Duodenal mucosa (tissue), 2 donors: ENCODE measurements around the gene SMYD3.

Experiments used
- H3K27ac ChIP-seq: one replicate; pipeline ENCODE4 v1.7.0; 2013; ENCODE audit warnings: low read depth, low read length
- H3K27me3 ChIP-seq, 2 donors: one replicate each; pipeline ENCODE4 v1.7.0; 2013; ENCODE audit warnings: low read length in 2 of 2, control low read depth in 1 of 2; ENCODE audit not compliant: insufficient read depth in 2 of 2, control insufficient read depth in 1 of 2
- H3K36me3 ChIP-seq, 2 donors: one replicate each; pipeline ENCODE4 v1.7.0; 2013; ENCODE audit warnings: low read length in 2 of 2, control low read depth in 1 of 2; ENCODE audit not compliant: insufficient read depth in 2 of 2, control insufficient read depth in 1 of 2
- H3K4me1 ChIP-seq, 2 donors: one replicate each; pipeline ENCODE4 v1.7.0; 2013; ENCODE audit warnings: low read length in 2 of 2, control low read depth in 1 of 2; ENCODE audit not compliant: insufficient read depth in 2 of 2, control insufficient read depth in 1 of 2
- H3K4me3 ChIP-seq, 2 donors: one replicate each; pipeline ENCODE4 v1.7.0; 2013; ENCODE audit warnings: low read length in 2 of 2, low read depth in 1 of 2
- H3K9ac ChIP-seq, 2 donors: one replicate each; pipeline ENCODE4 v1.7.0; 2013; ENCODE audit warnings: low read length in 2 of 2, low read depth in 1 of 2
- H3K9me3 ChIP-seq, 2 donors: one replicate each; pipeline ENCODE4 v1.7.0; 2013; ENCODE audit warnings: low read length in 2 of 2, control low read depth in 1 of 2; ENCODE audit not compliant: control insufficient read depth in 1 of 2

The SMYD3 gene

GRCh38 chr1:245860657-245861544 is 646.2 kb downstream of the SMYD3 start:
- Histone ChIP-seq H3K9ac (no peak overlapping the region), H3K4me3 (no peak overlapping the region), H3K27ac (no peak overlapping the region), H3K9me3 (no peaks in the 10 kb centered on the region), H3K27me3 (no peaks in the 10 kb centered on the region), H3K36me3 (no peaks in the 10 kb centered on the region), H3K4me1 (no peaks in the 10 kb centered on the region)

GRCh38 chr1:245859493-245860114 is 647.5 kb downstream of the SMYD3 start:
- no peak overlapping the region for H3K27ac ChIP-seq
- H3K4me3 ChIP-seq = no peak overlapping the region
- no peaks in the 10 kb centered on the region for H3K4me1 ChIP-seq
- no peaks in the 10 kb centered on the region for H3K9me3 ChIP-seq
- no peaks in the 10 kb centered on the region for H3K27me3 ChIP-seq
- no peaks in the 10 kb centered on the region for H3K36me3 ChIP-seq
- H3K9ac ChIP-seq = no peak overlapping the region

- H3K27ac ChIP-seq = no peak overlapping the region
- H3K4me1 ChIP-seq = no peaks in the 10 kb centered on the region
- H3K9ac ChIP-seq = no peak overlapping the region
- H3K36me3 ChIP-seq = no peaks in the 10 kb centered on the region
- no peak overlapping the region for H3K4me3 ChIP-seq
- H3K27me3 ChIP-seq = no peaks in the 10 kb centered on the region
- no peaks in the 10 kb centered on the region for H3K9me3 ChIP-seq
These were observed 648.2 kb downstream of the SMYD3 start for GRCh38 chr1:245858722-245859492.

GRCh38 chr1:245858022-245858721 is 648.9 kb downstream of the SMYD3 start:
- Histone ChIP-seq H3K9ac (no peak overlapping the region), H3K27ac (no peak overlapping the region), H3K4me1 (no peaks in the 10 kb centered on the region), H3K4me3 (no peak overlapping the region), H3K9me3 (no peaks in the 10 kb centered on the region), H3K36me3 (no peaks in the 10 kb centered on the region), H3K27me3 (no peaks in the 10 kb centered on the region)

GRCh38 chr1:245856944-245857531 is 650.0 kb downstream of the SMYD3 start:
- no peak overlapping the region for H3K9ac ChIP-seq
- no peaks in the 10 kb centered on the region for H3K27me3 ChIP-seq
- no peaks in the 10 kb centered on the region for H3K9me3 ChIP-seq
- H3K4me1 ChIP-seq = no peaks in the 10 kb centered on the region
- no peaks in the 10 kb centered on the region for H3K36me3 ChIP-seq
- H3K27ac ChIP-seq = no peak overlapping the region
- H3K4me3 ChIP-seq = no peak overlapping the region

GRCh38 chr1:245855846-245856730 is 651.0 kb downstream of the SMYD3 start:
- no peak overlapping the region for H3K4me3 ChIP-seq
- H3K27me3 ChIP-seq = no peaks in the 10 kb centered on the region
- H3K27ac ChIP-seq = no peak overlapping the region
- no peaks in the 10 kb centered on the region for H3K36me3 ChIP-seq
- H3K9me3 ChIP-seq = no peaks in the 10 kb centered on the region
- no peaks in the 10 kb centered on the region for H3K4me1 ChIP-seq
- H3K9ac ChIP-seq = no peak overlapping the region

GRCh38 chr1:245853291-245853690 is 653.8 kb downstream of the SMYD3 start:
- no peak overlapping the region for H3K4me3 ChIP-seq
- H3K4me1 ChIP-seq = no peaks in the 10 kb centered on the region
- no peaks in the 10 kb centered on the region for H3K27me3 ChIP-seq
- no peaks in the 10 kb centered on the region for H3K9me3 ChIP-seq
- no peaks in the 10 kb centered on the region for H3K36me3 ChIP-seq
- H3K9ac ChIP-seq = no peak overlapping the region
- no peak overlapping the region for H3K27ac ChIP-seq

- no peaks in the 10 kb centered on the region for H3K9me3 ChIP-seq
- no peaks in the 10 kb centered on the region for H3K36me3 ChIP-seq
- no peaks in the 10 kb centered on the region for H3K27me3 ChIP-seq
- no peaks in the 10 kb centered on the region for H3K4me1 ChIP-seq
- H3K27ac ChIP-seq = no peak overlapping the region
- no peak overlapping the region for H3K9ac ChIP-seq
- no peak overlapping the region for H3K4me3 ChIP-seq
These were observed 664.0 kb downstream of the SMYD3 start for GRCh38 chr1:245843101-245843500.

- no peak overlapping the region for H3K4me3 ChIP-seq
- no peaks in the 10 kb centered on the region for H3K27me3 ChIP-seq
- H3K27ac ChIP-seq = no peak overlapping the region
These were observed 665.0 kb downstream of the SMYD3 start for GRCh38 chr1:245842106-245842505.

More at GRCh38 chr1:245842106-245842505, 665.0 kb downstream of the SMYD3 start:
- no peaks in the 10 kb centered on the region for H3K4me1 ChIP-seq
- H3K36me3 ChIP-seq = no peaks in the 10 kb centered on the region
- H3K9me3 ChIP-seq = no peaks in the 10 kb centered on the region
- no peak overlapping the region for H3K9ac ChIP-seq
